Lower leg skin (tissue), 4 donors: ENCODE data around the gene HKDC1. TPM values are rescaled to one million over a fixed set of nuclear protein-coding genes. Genes with fewer than 3 reads are reported as not detected.
"Not testable (repeated sequence)": the region's sequence is repeated elsewhere in the genome, so short reads cannot be mapped to it uniquely, and the experiment has no call there.

Source experiments
- DNase-seq, 2 donors: peaks; one replicate each; pipeline ENCODE4 v3.0.0-alpha.2; 2019; ENCODE audit warnings: low spot score in 2 of 2
- H3K4me3 ChIP-seq: fragments of 200-600 bp; sonication (generic); 2 replicates; pipeline ENCODE4 v1.5.1; 2017; ENCODE audit warnings: mild to moderate bottlenecking, low read depth; ENCODE audit not compliant: poor library complexity, severe bottlenecking
- CTCF ChIP-seq, 3 donors: fragments of 450-650 bp; IDR thresholded peaks; one replicate each; pipeline ENCODE4 v1.5.1; 2016; ENCODE audit warnings: antibody characterized with exemption in 3 of 3, mild to moderate bottlenecking in 3 of 3, moderate library complexity in 2 of 3
- POLR2A ChIP-seq, 2 donors: fragments of 450-650 bp; IDR thresholded peaks; one replicate each; pipeline ENCODE4 v1.6.1; 2016 to 2017; ENCODE audit warnings: antibody characterized with exemption in 2 of 2, mild to moderate bottlenecking in 1 of 2, moderate library complexity in 1 of 2
- WGBS, 2 donors: methylation state at CpG; one replicate each; pipeline ENCODE4 v1.1.5; 2018; 5-methylcytosine and 5-hydroxymethylcytosine counted together
- intact Hi-C: fragments of 100-400 bp; cut with DNase I; formaldehyde crosslinking; loops from one replicate; pipeline ENCODE4 v1.15.0; 2023; ENCODE audit warnings: low total_unique reads
- total RNA-seq, 4 donors: library from RNA; depleted of rRNA; stranded (reverse); fragments of >200 nt; gene quantifications; one replicate each; pipeline ENCODE4 v1.1.0, GENCODE V29; 2016

Gene HKDC1
- total RNA-seq, 4 donors from 2014 or later = 0.04 to 1.4 (median 0.12) TPM; not detected in 1

DNA sequence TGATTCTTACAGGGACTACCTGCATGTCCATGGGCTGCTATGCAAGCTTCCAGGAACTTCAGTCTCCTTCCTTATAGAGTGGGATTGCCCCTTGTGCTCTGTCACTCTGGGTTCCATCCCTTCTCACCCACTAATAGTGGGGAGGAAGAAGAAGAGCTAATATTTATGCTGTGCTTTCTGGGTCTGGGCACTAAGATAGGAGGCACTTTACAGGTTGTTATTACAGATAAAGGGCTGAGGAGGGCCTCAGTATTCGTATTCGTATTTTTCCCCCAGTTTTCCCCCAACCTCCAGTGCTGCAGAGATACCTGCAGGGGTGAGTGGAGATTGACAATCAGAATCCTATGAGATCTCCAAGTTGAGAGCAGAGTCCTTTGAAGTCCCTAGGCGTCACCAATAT is 72.3 kb downstream of the HKDC1 start:
- TF ChIP-seq CTCF (IDR thresholded peaks at IDR 0.05) (no peak), POLR2A (IDR thresholded peaks at IDR 0.05) (no peak)
- WGBS, 2 donors = 52 to 56% methylated on average over 3 of the region's 3 CpGs
- intact Hi-C loops = no loop called here
- no peak overlapping the region for H3K4me3 ChIP-seq
- DNase-seq = no peak

GRCh38 chr10:69295027-69295636 is 75.0 kb downstream of the HKDC1 start:
- 92 to 94% methylated on average over 11 of the region's 11 CpGs for WGBS, 2 donors

GRCh38 chr10:69303632-69304051 is 83.5 kb downstream of the HKDC1 start:
- no peak for DNase-seq
- no peak for TF ChIP-seq POLR2A (IDR thresholded peaks at IDR 0.05)
- TF ChIP-seq CTCF (IDR thresholded peaks at IDR 0.05) = no peak
- H3K4me3 ChIP-seq = no peak overlapping the region
- intact Hi-C loops = no loop called here
- 90 to 91% methylated on average over 3 of the region's 3 CpGs for WGBS, 2 donors

More at GRCh38 chr10:69295027-69295636, 75.0 kb downstream of the HKDC1 start:
- TF ChIP-seq POLR2A (IDR thresholded peaks at IDR 0.05) = no peak
- TF ChIP-seq CTCF (IDR thresholded peaks at IDR 0.05) = no peak
- intact Hi-C loops = no loop called here
- no peak overlapping the region for H3K4me3 ChIP-seq
- DNase-seq = no peak

DNA sequence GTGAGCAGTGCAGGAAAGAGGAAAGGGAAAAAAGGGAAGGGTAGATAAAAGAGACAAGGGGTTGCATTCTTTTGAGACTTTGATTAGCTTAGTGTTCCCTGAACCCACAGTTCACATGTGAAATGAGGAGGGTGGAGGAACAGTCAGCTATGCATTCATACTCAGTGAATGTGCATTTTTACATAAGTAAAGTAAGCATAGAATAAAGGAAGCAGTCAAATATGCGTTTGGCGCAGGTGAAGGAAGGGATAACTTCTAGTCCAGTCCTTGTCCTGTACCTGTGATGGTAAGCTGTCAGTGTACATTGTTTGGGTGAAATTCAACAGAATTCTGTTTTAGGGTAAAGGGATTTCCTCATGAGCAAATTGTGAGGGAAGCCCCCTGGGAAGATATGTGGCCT is 86.3 kb downstream of the HKDC1 start:
- intact Hi-C loops = no loop called here

DNA sequence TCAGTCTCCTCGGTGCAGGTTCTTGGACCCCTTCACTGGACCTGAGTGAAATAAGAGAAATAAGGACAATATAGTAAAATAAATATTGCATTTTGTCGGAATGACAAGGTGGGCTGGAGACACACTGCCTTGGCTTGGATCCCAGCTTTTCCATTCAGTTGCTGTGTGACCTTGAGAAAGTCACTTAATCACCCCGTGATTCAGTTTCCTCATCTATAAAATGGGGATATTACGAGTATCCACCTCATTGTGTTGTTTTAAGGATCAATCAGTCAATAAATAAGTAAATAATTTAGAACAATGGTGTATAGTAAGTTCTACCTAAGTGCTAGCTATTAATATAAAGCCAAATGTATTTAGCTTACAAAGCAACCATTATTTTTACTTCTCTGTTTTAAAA is 87.3 kb downstream of the HKDC1 start:
- intact Hi-C loops = no loop called here
- no peak overlapping the region for H3K4me3 ChIP-seq
- WGBS, 2 donors = 88 to 91% methylated on average over 4 of the region's 4 CpGs
- no peak for DNase-seq
- no peak for TF ChIP-seq CTCF (IDR thresholded peaks at IDR 0.05)
- no peak for TF ChIP-seq POLR2A (IDR thresholded peaks at IDR 0.05)

More for the DNA sequence above, 86.3 kb downstream of the HKDC1 start:
- DNase-seq = no peak
- WGBS, 2 donors = 92 to 94% methylated on average over 2 of the region's 2 CpGs
- TF ChIP-seq POLR2A (IDR thresholded peaks at IDR 0.05) (no peak), CTCF (IDR thresholded peaks at IDR 0.05) (no peak)
- H3K4me3 ChIP-seq = no peak overlapping the region

- H3K4me3 ChIP-seq, intact Hi-C loops, DNase-seq: not testable (repeated sequence)
- 93 to 96% methylated on average over 10 of the region's 10 CpGs for WGBS, 2 donors
Observed at GRCh38 chr10:69308304-69308703, 88.2 kb downstream of the HKDC1 start.
